ENCODE results near the gene SERTM1. TPM values are rescaled to one million over a fixed set of nuclear protein-coding genes. Genes with fewer than 3 reads are reported as not detected.

SERTM1 gene
- total and polyA plus RNA-seq, 2 of the 4 experiments (the other 2 are of a cell fraction) = not detected

DNA sequence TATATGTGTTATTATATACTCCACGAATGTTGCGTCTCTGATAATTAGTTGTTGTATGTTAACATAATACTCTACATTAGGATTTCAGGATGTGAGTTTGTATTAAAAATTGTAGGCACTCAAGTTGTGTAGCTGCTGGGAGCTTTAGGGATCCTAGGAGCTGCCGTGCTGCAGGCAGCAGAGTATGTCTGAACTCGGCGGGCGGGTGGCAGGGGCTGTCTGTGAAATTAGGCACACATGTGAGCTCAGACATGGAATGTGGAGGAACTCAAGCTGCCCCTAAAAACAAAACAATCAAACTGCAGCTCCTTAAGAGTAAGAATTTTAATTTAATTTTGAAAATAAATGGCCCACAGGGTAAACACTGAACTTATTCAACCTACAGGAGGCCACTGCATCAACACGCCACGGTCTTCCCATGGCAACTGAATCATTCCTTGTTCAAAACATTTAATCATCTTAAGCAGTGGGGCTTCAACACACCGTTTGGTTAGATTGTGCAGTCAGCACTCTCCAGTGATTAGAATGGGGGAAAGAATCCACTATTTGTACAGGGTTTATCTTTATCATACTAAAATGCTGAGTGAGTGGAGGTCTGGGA lies 22.7 kb downstream of the SERTM1 start:
- H4K5ac ChIP-seq (ENCODE audit: low read depth, low read length) = no peak overlapping the region
- ChIA-PET CTCF (no interaction called here), POLR2A (ENCODE audit: unreplicated experiment) (no interaction called here)
- H2BK15ac ChIP-seq (ENCODE audit: low read depth, low read length) = no peak overlapping the region
- peaks cover 9% of the 10 kb centered on the region for H3K27me3 ChIP-seq (ENCODE audit: control insufficient read depth, insufficient read depth, low read length)
- no peak overlapping the region for H4K91ac ChIP-seq (ENCODE audit: insufficient read depth, low read depth, low read length)
- no peak overlapping the region for H2BK120ac ChIP-seq (ENCODE audit: low read depth, low read length)
- no peak overlapping the region for H3K14ac ChIP-seq (replicated peaks; ENCODE audit: low read depth, low read length)
- H3K4me3 ChIP-seq (ENCODE audit: insufficient read depth, low read depth, low read length) = no peak overlapping the region
- no peak overlapping the region for H3K9ac ChIP-seq (ENCODE audit: low read depth, low read length)
- no peaks in the 10 kb centered on the region for H3K9me3 ChIP-seq (ENCODE audit: control insufficient read depth, insufficient read depth, low read length)
- no peak overlapping the region for H2AFZ ChIP-seq (replicated peaks; ENCODE audit: low read length, poor library complexity)
- no peak overlapping the region for H3K4me2 ChIP-seq (ENCODE audit: low read depth, low read length)
- no peak overlapping the region for H3K4ac ChIP-seq (ENCODE audit: low read depth, low read length)
- H3K23ac ChIP-seq (ENCODE audit: low read depth, low read length) = no peak overlapping the region
- no peak overlapping the region for H2AK9ac ChIP-seq (replicated peaks; ENCODE audit: low read depth, low read length, poor library complexity)
- H4K8ac ChIP-seq (ENCODE audit: low read depth in 2 of 2, low read length in 2 of 2) = no peak overlapping the region
- H3K4me1 ChIP-seq (ENCODE audit: control insufficient read depth, insufficient read depth, low read length) = no peaks in the 10 kb centered on the region
- dilution Hi-C loops (cut with HindIII; ENCODE audit: low sequenced_read_pairs, unreplicated experiment) (no loop called here), intact Hi-C loops (cut with micrococcal nuclease) (no loop called here), in situ Hi-C loops (cut with MboI; ENCODE audit: low sequenced_read_pairs) (no loop called here)
- no peaks in the 10 kb centered on the region for H3K79me1 ChIP-seq (ENCODE audit: low read depth in 1 of 2, low read length in 2 of 2)
- no peak overlapping the region for H3K56ac ChIP-seq (ENCODE audit: extremely low read depth, insufficient read depth, low read length)
- H2BK20ac ChIP-seq (ENCODE audit: low read depth, low read length) = no peak overlapping the region
- DNase-seq (no peak), ATAC-seq (ENCODE audit: low read depth) (no peak)
- no CpG with 5 or more reads among the region's 9 CpGs for WGBS, 2 experiments (ENCODE audit: extremely low coverage in 2 of 2, insufficient read length in 1 of 2)
- no peaks in the 10 kb centered on the region for H3K9me1 ChIP-seq (ENCODE audit: insufficient read depth, low read length)
- TF ChIP-seq BHLHE40 (IDR thresholded peaks at IDR 0.05; ENCODE audit: low read depth, low read length) (no peak), NFE2L2 (IDR thresholded peaks at IDR 0.05; ENCODE audit: low read depth, low read length) (no peak), RCOR1 (IDR thresholded peaks at IDR 0.05; ENCODE audit: insufficient replicate concordance, low read length) (no peak), SMC3 (IDR thresholded peaks at IDR 0.05; ENCODE audit: low read depth, low read length) (no peak), POLR2A (IDR thresholded peaks at IDR 0.05; ENCODE audit: low read depth, low read length) (no peak), RAD21 (IDR thresholded peaks at IDR 0.05; ENCODE audit: low read length) (no peak)
- TF ChIP-seq, protein P1, sequence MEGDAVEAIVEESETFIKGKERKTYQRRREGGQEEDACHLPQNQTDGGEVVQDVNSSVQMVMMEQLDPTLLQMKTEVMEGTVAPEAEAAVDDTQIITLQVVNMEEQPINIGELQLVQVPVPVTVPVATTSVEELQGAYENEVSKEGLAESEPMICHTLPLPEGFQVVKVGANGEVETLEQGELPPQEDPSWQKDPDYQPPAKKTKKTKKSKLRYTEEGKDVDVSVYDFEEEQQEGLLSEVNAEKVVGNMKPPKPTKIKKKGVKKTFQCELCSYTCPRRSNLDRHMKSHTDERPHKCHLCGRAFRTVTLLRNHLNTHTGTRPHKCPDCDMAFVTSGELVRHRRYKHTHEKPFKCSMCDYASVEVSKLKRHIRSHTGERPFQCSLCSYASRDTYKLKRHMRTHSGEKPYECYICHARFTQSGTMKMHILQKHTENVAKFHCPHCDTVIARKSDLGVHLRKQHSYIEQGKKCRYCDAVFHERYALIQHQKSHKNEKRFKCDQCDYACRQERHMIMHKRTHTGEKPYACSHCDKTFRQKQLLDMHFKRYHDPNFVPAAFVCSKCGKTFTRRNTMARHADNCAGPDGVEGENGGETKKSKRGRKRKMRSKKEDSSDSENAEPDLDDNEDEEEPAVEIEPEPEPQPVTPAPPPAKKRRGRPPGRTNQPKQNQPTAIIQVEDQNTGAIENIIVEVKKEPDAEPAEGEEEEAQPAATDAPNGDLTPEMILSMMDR (conservative IDR thresholded peaks at IDR 0.05; ENCODE audit: low read depth, low read length) = no peak
- TF ChIP-seq, protein P2, sequence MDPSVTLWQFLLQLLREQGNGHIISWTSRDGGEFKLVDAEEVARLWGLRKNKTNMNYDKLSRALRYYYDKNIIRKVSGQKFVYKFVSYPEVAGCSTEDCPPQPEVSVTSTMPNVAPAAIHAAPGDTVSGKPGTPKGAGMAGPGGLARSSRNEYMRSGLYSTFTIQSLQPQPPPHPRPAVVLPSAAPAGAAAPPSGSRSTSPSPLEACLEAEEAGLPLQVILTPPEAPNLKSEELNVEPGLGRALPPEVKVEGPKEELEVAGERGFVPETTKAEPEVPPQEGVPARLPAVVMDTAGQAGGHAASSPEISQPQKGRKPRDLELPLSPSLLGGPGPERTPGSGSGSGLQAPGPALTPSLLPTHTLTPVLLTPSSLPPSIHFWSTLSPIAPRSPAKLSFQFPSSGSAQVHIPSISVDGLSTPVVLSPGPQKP (IDR thresholded peaks at IDR 0.05; ENCODE audit: borderline replicate concordance, low read depth, low read length) = no peak
- no peak overlapping the region for H2AK5ac ChIP-seq (ENCODE audit: low read depth, low read length)
- no peaks in the 10 kb centered on the region for H3K36me3 ChIP-seq (ENCODE audit: control insufficient read depth, insufficient read depth, low read length)
- H3K18ac ChIP-seq (ENCODE audit: low read depth, low read length) = no peak overlapping the region
- no peak overlapping the region for H3K27ac ChIP-seq (ENCODE audit: insufficient read depth, low read length)
- no TSS peak for BruUV-seq (replicated peaks)
- no peaks in the 10 kb centered on the region for H4K20me1 ChIP-seq (ENCODE audit: insufficient read depth, low read length)
- H2BK5ac ChIP-seq (ENCODE audit: low read depth, low read length, poor library complexity, severe bottlenecking) = no peak overlapping the region

Data from IMR-90 (cell line).